ENCODE data around the gene CCDC27.
"Not testable (repeated sequence)": the region's sequence is repeated elsewhere in the genome, so short reads cannot be mapped to it uniquely, and the experiment has no call there.

The CCDC27 gene

GRCh38 chr1:3747903-3748302, 4.3 kb upstream of the CCDC27 start:
- Histone ChIP-seq H3K4me3 (ENCODE audit: low read depth, low read length) (no peak overlapping the region), H3K27ac (no peak overlapping the region), H3K36me3 (peaks cover 6% of the 10 kb centered on the region; the same call in 1 of the 2 replicates), H3K27me3 (ENCODE audit: insufficient read depth, low read depth, severe bottlenecking) (no peaks in the 10 kb centered on the region), H3K9me3 (ENCODE audit: severe bottlenecking) (no peaks in the 10 kb centered on the region)
- no peak for TF ChIP-seq CTCF (IDR thresholded peaks at IDR 0.05; ENCODE audit: low read depth, low read length)
- no peak for DNase-seq

- not testable (repeated sequence) for H3K4me3 ChIP-seq (ENCODE audit: low read depth, low read length); H3K27ac ChIP-seq; H3K9me3 ChIP-seq (ENCODE audit: severe bottlenecking); H3K36me3 ChIP-seq; DNase-seq; H3K27me3 ChIP-seq (ENCODE audit: insufficient read depth, low read depth, severe bottlenecking)
These were observed 3.8 kb upstream of the CCDC27 start for GRCh38 chr1:3748316-3748900.

- Histone ChIP-seq H3K4me3 (ENCODE audit: low read depth, low read length) (no peak overlapping the region), H3K9me3 (ENCODE audit: severe bottlenecking) (no peaks in the 10 kb centered on the region), H3K27me3 (ENCODE audit: insufficient read depth, low read depth, severe bottlenecking) (no peaks in the 10 kb centered on the region), H3K36me3 (no peaks in the 10 kb centered on the region), H3K27ac (no peak overlapping the region)
- no peak for TF ChIP-seq CTCF (IDR thresholded peaks at IDR 0.05; ENCODE audit: low read depth, low read length)
- no peak for DNase-seq
These were observed 2.7 kb upstream of the CCDC27 start for GRCh38 chr1:3749512-3749911.

- no peaks in the 10 kb centered on the region for H3K36me3 ChIP-seq
- no peaks in the 10 kb centered on the region for H3K9me3 ChIP-seq (ENCODE audit: severe bottlenecking)
- H3K27me3 ChIP-seq (ENCODE audit: insufficient read depth, low read depth, severe bottlenecking) = no peaks in the 10 kb centered on the region
- no peak for TF ChIP-seq CTCF (IDR thresholded peaks at IDR 0.05; ENCODE audit: low read depth, low read length)
- H3K4me3 ChIP-seq (ENCODE audit: low read depth, low read length) = no peak overlapping the region
- H3K27ac ChIP-seq = no peak overlapping the region
- no peak for DNase-seq
These were observed 1.5 kb upstream of the CCDC27 start for GRCh38 chr1:3750741-3751140.

- Histone ChIP-seq H3K27ac (no peak overlapping the region), H3K9me3 (ENCODE audit: severe bottlenecking) (no peaks in the 10 kb centered on the region), H3K4me3 (ENCODE audit: low read depth, low read length) (no peak overlapping the region), H3K36me3 (no peaks in the 10 kb centered on the region), H3K27me3 (ENCODE audit: insufficient read depth, low read depth, severe bottlenecking) (no peaks in the 10 kb centered on the region)
- no peak for DNase-seq
- TF ChIP-seq CTCF (IDR thresholded peaks at IDR 0.05; ENCODE audit: low read depth, low read length) = no peak
These were observed 1.6 kb downstream of the CCDC27 start for GRCh38 chr1:3753656-3754454.

GRCh38 chr1:3756394-3756793, 4.1 kb downstream of the CCDC27 start:
- H3K27me3 ChIP-seq (ENCODE audit: insufficient read depth, low read depth, severe bottlenecking) = no peaks in the 10 kb centered on the region
- H3K27ac ChIP-seq = no peak overlapping the region
- no peak for TF ChIP-seq CTCF (IDR thresholded peaks at IDR 0.05; ENCODE audit: low read depth, low read length)

More at GRCh38 chr1:3756394-3756793, 4.1 kb downstream of the CCDC27 start:
- Histone ChIP-seq H3K36me3 (no peaks in the 10 kb centered on the region), H3K4me3 (ENCODE audit: low read depth, low read length) (no peak overlapping the region), H3K9me3 (ENCODE audit: severe bottlenecking) (no peaks in the 10 kb centered on the region)
- DNase-seq = no peak
